ENCODE data around the gene FOXL1.
A peak's percentile ranks its signal among the peaks of the same experiment; 100 is the strongest.

FOXL1 gene

DNA sequence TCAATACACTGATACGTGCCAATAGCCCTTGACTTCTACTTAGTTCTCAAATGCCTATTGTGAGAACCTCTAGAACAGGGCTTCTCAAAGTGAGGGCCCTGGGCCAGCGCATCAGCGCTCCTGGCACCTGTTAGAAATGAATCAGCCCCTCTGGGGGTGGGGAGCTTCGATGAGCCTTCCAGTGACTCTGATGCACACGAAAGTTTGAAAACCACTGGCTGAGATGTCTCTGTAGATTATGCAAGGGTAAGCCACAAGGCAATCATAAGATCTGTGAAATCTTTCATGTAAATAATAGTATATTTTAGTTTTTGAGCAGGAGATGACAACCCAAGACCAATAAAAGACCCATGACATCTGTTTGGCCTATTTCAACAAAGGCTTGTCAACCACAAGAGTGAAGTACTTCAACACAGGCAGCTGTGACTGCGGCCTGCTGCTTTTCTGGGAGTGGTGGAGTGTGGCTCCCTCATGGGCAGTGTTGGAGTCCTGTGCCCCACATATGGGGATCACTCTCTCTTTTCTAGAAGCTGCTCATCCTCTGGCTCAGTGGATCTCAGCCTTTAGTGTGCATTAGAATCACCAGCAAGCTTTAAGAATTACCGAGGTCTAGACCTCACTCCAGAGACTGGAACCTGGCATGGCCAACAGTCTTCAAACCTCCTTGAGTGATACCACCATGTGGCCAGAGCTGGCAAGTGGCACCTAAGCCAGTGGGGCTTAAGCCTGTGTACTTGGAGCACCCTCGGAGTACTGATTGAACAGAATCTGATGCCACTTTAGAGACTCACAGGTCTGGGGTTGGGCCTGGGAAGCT is 29.1 kb upstream of the FOXL1 start:
- no peak for DNase-seq

DNA sequence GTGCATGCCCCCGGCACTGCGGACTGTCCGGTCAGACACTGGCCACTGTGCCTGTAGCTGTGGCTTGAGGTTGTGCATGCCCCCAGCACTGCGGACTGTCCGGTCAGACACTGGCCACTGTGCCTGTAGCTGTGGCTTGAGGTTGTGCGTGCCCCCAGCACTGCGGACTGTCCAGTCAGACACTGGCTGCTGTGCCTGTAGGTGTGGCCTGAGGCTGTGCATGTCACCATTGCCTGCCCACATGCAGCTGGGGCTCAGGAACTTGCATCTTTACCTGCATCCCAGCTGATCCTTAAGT is 28.5 kb upstream of the FOXL1 start:
- no peak for DNase-seq

DNA sequence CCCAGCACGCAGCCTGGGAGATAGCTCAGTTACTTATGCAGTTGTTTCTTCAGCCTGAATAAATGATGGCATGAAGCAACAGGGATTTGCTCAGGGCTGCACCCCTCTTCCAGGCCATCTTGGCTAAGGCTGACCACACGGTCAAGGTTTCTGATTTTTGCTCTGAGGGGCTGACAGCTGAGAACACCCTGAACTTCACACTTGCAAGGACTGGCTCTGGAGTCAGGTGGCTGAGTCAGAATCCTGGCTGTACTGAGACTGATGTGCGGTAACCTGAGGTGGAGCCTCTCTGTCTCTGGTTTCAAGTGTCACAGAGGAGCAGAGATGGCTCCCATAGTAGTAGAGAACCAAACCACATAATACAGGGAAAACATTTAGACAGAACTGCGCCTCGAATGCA is 28.1 kb upstream of the FOXL1 start:
- DNase-seq: no peak

DNA sequence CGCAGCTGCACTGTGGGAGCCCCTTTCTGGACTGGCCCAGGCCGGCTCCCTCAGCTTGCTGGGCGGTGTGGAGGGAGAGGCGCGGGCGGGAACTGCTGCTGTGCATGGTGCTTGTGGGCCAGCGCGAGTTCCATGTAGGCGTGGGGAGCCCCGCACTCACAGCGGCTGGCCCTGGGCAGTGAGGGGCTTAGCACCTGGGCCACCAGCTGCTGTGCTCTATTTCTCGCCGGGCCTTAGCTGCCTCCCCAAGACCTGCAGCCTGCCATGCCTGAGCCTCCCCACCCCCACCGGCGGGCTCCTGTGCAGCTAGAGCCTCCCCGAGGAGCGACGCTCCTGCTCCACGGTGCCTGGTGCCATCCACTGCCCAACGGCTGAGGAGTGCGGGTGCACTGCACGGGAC is 25.0 kb upstream of the FOXL1 start:
- no peak for DNase-seq

DNA sequence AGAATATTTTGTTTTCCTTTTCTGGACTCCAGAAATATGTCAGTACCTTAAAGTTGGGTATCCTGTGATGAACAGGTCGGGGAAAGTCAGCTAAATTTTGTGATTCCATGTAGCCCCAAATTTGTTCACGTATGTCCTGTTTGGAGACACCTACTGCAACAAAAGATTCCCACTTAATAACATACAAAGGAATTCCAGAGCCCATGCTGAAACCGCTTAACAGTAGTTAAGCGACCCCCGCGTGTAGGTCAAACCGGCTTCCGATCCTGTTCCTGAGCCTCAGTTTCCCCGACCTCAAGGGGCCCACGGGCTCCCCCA is 23.8 kb upstream of the FOXL1 start:
- DNase-seq: no peak

DNA sequence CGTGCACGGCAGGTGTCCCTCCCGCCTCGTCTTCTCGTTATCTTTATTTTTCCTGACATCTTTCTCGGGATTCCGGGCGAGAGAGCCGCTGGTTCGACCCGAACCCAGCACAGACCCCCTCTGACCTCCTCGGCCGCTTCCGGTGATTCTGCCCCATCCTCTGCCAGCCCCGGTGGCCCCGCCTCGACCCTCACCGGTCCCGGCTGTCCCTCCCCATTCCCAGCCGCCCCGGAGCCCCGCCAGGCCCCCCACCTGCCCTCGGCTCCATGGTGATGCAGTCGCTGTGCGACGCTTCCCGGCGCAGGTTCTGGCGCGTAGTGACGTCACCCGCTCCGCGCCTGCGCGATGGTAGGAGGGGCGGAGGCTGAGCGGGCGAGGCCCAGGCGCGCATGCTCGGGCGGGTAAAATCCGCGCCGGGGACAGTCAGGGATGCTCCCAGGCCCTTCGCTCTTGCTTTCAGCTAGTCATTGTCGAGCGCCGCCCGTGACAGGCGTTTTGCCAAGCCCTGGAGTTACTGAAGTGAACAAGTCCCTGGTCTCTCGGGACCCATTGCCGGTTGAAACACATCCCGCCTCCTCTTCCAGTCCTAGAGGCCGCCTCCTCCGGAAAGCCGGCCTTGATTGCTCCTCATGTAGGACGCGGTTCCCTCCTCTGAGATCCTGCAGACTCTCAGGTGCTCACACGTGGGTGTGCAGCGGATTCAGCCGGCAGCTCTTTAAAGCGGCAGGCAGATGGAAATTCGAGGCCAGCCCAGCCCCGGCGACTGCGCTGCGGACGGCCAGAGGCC is 23.2 kb upstream of the FOXL1 start, which contains the start of gene MTHFSD:
TSS of gene MTHFSD (minus strand) at position 319 of the 787 bp plus-strand sequence. CDS start at position 268, 51 bp downstream.
- peak; percentile 88 for DNase-seq

DNA sequence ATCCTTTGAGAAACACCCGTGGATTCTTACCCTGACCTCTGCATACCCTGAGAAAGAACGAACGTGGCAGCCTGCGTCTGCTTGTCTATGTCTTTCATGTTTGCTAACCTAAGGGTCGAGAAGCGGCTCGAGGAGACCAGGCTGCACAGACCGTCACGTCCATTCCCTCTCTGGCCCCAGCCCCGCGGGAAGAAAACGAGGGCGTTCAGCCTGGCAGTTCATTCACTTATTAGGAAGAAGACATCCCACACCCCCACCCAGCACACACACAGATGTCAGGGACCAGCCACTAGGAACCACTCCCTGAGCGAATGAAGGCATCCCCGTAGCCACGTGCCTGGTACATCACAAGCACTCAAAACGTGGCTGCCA is 22.7 kb upstream of the FOXL1 start:
- no peak for DNase-seq

DNA sequence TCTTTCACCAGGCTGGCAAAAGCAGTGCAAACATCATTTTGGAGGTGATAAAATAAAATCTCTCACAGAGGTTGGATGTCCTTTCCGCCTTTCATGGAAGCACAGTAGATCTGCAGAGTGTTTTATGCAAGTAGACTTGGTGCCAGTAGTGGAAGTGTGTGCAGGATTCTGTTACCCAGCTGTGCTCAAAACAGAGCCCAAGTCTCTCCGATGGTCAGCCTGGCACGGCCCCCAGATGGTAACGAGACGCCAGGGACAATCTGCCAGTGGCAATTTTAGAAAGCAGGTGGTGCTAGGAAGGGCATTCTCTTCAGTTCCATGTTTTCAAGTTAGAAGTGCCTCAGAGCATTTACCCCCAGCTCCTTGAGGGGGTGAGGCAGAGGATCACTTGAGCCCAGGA is 21.8 kb upstream of the FOXL1 start:
- no peak for DNase-seq

DNA sequence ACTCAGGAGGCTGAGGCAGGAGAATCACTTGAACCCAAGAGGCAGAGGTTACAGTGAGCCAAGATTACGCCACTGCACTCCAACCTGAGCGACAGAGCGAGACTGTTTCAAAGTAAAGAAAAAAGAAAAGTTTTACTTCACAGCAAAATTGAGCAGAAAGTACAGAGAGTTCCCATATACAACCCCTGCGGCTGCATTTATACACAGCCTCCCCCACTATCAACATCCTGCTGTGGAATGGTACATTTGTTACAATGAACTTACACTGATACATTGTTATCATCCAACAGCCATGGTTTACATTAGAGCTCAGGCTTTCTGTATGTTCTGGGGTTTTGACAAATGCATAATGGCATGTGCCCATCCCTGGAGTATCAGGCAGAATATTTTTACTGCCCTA is 20.8 kb upstream of the FOXL1 start:
- no peak for DNase-seq

DNA sequence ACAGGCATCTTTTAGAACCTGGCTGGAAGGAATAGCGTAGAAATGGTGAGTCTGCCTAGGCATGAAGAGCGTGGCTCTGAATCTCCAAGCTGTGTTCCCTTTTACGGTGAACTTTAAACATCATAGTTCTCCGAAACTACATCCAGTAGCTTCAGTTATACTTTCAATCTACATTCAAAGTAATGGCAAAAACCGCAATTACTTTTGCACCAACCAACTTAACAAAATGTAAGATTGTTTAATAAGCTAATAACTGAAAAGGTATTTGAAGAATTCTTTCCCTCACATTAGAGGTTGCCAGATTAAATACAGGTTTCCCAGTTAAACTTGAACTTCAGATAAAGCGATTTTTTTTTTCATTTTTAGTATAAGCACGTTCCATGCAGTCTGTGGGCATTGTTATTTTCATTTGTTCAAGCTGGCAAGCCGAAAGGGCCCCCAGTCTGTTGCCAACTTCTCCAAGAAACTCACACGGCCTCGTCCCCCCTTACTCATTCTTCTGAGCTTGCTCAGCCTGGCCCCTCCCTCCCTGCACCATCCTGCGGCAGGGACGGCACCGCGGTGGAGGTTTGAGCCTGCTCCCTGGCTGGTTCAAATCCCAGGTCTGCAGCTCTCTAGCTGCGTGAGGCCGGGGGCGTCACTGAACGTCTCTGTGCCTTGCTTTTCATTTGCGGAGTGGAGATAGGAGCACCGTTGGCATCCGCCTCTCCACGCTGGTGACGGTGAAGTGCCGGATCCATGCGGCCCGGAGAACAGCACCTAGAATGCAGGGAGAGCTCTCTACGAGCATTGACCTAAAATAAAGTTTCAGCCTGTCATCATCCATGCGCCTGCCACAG is 19.8 kb upstream of the FOXL1 start:
- DNase-seq: no peak

DNA sequence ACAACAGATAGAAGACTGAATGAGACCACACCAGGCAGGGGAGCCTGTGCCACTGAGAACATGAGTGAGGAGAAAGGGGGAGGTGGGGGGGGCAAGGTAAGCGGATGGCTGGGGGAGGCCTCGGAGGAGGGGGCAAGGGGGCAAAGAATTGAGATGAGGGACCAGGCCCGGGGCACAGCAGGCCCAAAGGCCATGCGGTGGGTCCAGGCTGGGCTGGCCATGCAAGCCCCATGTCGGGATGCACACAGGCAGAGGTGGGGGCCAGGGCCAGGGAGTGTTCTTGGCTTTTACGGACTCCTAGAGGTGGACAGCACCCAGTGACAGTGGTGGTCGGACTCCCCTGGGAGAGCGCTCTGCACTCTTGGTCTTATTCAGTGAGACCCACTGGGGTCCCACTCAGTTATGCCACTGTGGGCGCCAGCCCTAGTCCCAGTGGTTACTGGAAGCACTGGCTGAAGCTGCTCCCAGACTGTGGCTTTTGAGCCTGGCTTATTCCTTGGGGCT is 18.5 kb upstream of the FOXL1 start:
- DNase-seq: no peak

DNA sequence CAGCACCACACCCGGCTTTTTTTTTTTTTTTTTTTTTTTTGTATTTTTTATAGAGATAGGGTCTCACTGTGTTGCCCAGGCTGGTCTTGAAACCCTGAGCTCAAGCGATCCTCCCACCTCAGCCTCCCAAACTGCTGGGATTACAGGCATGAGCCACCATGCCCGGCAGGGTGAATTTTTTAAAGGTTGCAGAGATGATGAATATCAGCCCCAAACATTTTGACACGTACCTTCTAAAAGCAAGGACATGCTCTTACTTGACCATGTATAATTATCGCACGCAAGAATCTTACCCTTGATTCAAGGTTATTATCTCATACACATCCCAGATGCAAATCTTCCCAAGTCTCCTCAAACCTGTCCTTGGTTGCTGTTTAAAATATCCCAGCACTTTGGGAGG is 16.0 kb upstream of the FOXL1 start:
- DNase-seq: no peak

DNA sequence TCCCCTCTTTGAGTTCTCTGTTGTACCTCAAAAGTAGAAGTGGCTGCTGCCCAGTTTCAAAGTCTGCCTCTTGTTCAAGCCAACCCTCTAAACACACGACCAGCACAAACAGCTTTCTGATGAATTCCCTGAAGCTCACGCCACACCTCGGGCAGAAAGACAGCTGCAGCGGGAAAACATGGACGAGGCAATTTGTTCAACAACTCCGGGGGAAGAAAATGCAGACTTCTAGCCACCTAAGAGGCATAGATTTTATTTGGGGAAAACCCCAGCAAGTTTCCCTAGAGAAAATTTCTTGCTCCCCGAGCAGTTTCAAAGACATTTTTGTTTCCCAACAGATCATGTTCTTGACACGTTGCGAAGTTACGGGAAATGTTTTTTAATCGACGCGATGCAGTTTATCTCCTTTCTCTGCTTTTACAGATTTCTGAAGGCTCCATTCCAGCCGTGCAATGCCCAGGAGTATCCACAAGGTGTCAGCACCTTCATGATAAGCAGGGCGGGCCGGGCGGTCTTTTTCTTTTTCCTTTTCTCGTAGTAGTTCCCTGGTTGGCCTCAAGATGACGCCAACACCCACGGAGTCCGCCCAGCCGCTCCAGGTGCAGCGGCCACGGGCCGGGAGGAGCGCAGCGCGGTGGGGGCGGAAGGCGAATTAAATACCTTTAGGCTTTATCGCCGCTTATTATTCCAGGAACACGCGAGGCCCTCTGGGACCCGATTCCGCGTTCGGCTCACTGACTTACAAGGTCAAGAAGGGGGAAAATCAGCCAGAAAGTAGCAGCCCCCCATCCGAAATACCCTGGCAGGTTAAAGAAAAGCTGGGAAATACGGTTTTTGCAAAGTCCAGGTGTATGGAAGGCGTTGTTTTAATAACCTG is 14.6 kb upstream of the FOXL1 start:
- peak; percentile 89 for DNase-seq

DNA sequence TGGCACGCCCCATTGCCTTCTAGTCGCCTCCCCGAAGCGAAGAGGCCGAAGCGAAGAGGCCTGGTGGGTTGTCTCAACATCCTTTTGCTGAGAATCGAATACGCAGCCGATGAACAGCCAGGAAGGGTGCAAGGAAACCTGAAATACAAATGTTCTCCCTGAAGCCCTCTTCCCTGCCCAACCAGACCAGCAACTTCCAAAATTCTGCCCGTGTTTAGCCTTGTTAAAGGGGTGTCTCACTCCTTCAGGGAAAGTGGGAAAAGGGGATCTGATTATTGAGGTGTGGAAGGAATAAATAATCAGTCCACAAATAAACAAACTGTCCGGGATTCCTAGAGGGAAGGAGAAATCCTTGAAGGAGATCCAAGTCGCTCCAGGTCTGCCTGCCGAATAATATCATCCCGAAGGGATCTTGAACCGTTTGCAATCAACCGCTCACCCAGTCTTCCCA is 13.1 kb upstream of the FOXL1 start:
- DNase-seq: no peak

DNA sequence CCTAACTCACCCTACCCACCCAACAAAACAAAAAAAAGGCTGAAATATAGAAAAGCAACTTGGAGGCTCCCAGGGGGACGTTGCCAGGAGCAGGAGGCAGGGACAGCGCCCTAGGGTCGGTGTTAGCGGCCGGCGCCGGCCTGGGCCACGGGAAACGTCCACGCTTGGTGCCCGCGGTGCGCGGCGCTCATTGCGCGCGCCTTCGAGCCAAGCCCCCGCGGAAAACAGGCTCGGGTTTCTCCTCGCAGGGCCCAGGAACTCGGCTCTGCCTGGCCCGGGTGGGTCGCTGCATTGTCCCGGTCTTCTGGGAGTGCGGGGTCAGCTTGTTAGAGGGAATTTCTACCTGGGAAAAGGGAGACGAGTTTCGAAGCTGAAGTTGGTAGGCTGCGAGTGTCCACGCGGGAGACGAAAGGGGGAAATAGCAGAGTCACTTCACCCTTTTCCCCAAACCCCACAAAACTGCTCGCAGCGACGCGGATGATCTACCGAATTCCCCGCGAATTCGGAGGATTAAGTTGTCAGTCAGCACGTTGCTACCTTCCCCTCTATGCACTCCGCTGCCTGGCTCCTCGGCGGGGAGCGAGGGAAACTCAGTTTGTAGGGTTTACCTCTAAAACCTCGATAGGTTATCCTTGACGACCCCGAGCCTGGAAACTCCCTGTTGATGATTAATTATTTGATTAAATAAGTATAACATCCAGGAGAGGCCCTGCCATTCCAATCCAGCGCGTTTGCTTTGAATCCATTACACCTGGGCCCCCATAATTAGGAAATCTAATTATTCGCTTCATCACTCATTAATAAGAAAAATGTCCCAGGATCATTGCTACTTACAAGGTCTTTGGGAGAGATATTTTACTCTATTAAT is 12.5 kb upstream of the FOXL1 start:
- peak; percentile 35 for DNase-seq

DNA sequence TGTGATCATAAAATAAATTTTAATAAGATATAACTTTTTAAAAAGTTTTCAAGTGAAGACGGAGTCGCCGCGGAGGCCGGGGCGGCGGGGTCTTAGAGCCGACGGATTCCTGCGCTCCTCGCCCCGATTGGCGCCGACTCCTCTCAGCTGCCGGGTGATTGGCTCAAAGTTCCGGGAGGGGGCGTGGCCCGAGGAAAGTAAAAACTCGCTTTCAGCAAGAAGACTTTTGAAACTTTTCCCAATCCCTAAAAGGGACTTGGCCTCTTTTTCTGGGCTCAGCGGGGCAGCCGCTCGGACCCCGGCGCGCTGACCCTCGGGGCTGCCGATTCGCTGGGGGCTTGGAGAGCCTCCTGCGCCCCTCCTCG is 11.8 kb upstream of the FOXL1 start, which contains the start of gene FOXC2:
TSS of gene FOXC2 (plus strand) at position 229 of the 365 bp plus-strand sequence. CDS start 507 bp downstream, outside the sequence.
- peak; percentile 95 for DNase-seq

DNA sequence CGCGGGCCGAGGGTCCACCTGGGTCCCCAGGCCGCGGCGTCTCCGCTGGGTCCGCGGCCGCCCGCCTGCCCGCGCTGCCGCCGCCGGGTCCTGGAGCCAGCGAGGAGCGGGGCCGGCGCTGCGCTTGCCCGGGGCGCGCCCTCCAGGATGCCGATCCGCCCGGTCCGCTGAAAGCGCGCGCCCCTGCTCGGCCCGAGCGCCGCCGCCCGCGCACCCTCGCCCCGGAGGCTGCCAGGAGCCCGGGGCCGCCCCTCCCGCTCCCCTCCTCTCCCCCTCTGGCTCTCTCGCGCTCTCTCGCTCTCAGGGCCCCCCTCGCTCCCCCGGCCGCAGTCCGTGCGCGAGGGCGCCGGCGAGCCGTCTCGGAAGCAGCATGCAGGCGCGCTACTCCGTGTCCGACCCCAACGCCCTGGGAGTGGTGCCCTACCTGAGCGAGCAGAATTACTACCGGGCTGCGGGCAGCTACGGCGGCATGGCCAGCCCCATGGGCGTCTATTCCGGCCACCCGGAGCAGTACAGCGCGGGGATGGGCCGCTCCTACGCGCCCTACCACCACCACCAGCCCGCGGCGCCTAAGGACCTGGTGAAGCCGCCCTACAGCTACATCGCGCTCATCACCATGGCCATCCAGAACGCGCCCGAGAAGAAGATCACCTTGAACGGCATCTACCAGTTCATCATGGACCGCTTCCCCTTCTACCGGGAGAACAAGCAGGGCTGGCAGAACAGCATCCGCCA is 11.2 kb upstream of the FOXL1 start:
- DNase-seq: peak; percentile 66

DNA sequence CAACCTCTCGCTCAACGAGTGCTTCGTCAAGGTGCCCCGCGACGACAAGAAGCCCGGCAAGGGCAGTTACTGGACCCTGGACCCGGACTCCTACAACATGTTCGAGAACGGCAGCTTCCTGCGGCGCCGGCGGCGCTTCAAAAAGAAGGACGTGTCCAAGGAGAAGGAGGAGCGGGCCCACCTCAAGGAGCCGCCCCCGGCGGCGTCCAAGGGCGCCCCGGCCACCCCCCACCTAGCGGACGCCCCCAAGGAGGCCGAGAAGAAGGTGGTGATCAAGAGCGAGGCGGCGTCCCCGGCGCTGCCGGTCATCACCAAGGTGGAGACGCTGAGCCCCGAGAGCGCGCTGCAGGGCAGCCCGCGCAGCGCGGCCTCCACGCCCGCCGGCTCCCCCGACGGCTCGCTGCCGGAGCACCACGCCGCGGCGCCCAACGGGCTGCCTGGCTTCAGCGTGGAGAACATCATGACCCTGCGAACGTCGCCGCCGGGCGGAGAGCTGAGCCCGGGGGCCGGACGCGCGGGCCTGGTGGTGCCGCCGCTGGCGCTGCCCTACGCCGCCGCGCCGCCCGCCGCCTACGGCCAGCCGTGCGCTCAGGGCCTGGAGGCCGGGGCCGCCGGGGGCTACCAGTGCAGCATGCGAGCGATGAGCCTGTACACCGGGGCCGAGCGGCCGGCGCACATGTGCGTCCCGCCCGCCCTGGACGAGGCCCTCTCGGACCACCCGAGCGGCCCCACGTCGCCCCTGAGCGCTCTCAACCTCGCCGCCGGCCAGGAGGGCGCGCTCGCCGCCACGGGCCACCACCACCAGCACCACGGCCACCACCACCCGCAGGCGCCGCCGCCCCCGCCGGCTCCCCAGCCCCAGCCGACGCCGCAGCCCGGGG is 10.4 kb upstream of the FOXL1 start:
- peak; percentile 59 for DNase-seq

All from EL (cell line).